ENCODE results near the gene ARHGAP42.
"Not testable (repeated sequence)": the region's sequence is repeated elsewhere in the genome, so short reads cannot be mapped to it uniquely, and the experiment has no call there.

ARHGAP42 gene

GRCh38 chr11:100866453-100866852, 179.4 kb downstream of the ARHGAP42 start:
- DNase-seq (ENCODE audit: low read depth in 3 of 3, low spot score in 1 of 3) = no peak

DNA sequence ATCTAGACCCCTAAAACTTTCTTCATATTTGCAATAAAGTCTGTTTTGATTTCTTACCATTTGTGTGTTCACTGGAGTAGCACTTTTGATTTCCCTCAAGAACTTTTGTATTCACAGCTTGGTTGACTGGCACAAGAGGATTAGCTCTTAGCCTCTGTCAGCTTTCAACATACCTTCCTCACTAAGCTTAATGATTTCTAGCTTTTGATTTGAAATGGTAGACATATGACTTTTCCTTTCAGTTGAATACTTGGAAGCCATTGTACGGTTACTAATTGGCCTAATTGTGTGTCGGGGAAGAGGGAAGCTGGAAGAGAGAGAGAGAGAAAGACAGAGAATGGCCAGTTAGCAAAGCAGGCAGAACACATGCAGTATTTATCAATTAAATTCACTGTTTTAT, 180.5 kb downstream of the ARHGAP42 start:
- no peak for DNase-seq (ENCODE audit: low read depth in 3 of 3, low spot score in 1 of 3)

GRCh38 chr11:100869328-100869727, 182.2 kb downstream of the ARHGAP42 start:
- no peak for DNase-seq (ENCODE audit: low read depth in 3 of 3, low spot score in 1 of 3)

DNA sequence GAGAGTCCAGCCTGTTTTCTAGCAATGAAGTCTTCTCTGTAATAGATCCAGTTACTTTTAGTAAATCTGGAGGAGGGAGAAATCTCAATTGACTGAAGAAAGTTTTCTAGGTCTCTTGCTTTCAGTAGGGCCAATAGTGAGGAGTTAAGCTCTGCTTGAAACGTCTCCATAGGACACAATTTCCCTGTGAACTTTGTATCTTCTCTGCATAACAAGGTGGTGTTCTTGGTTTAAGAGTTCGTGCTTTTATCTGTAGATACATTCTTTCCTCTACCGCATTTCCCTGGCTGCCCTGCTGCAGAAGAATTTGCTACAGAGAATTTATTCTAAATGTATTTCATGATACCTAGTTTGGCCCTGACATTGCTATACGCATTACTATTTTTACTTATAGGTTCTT, 183.1 kb downstream of the ARHGAP42 start:
- DNase-seq (ENCODE audit: low read depth in 3 of 3, low spot score in 1 of 3) = no peak

- DNase-seq (ENCODE audit: low read depth in 3 of 3, low spot score in 1 of 3) = no peak
These were observed 186.1 kb downstream of the ARHGAP42 start for GRCh38 chr11:100872951-100873740.

- DNase-seq (ENCODE audit: low read depth in 3 of 3, low spot score in 1 of 3) = no peak
These were observed 187.1 kb downstream of the ARHGAP42 start for GRCh38 chr11:100874203-100874602.

DNA sequence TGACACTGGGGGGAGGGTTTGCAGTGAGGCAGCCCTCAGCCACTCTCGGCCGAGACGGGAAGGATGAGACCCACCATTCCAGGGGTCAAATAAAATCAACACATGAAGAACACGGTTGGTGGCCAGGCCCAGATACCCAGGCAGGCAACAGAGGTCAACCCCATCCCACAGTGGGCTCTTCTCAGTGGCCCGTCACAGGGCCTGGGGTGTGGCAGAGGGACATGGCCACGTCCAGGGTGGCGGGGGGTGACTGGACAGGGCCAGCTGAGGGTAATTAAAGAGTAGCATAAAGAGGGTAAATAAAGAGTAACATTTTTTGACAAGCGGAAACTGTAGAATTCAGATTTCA, 188.4 kb downstream of the ARHGAP42 start:
- DNase-seq (ENCODE audit: low read depth in 3 of 3, low spot score in 1 of 3) = no peak

DNA sequence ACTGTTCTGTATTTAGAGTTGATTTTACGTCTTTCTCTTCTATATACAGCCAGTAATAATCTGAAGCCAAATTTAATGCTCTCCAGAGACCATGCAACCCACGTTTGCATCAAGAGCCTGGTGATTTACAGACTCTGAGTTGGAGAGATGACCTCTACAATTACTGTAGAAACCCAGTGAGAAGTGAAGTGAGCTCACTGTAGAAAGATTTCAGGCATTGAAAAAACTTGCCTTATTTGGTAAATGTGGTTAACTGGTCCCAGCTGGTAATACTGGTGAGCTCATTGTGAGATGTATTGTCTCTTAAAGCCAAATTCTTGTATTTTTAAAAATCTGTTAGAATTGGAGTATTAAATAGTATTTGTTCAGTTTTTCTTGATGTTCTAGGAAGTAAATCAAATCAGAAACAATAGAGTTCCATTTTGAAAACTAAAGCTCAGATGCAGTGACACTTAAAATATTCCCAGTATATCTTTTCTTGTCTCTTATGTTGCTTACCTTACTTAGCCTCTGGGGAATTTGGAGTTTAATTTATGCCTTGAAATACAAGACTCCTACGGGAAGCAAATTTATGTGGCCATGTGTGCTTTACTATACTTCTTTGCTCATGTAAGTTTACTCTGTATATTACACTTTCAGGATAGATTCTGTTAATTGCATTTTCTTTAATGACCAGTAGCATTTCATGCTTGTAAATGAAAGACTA, 189.9 kb downstream of the ARHGAP42 start:
- DNase-seq (ENCODE audit: low read depth in 3 of 3, low spot score in 1 of 3) = no peak

- DNase-seq (ENCODE audit: low read depth in 3 of 3, low spot score in 1 of 3) = no peak
These were observed 191.4 kb downstream of the ARHGAP42 start for GRCh38 chr11:100878474-100878873.

DNA sequence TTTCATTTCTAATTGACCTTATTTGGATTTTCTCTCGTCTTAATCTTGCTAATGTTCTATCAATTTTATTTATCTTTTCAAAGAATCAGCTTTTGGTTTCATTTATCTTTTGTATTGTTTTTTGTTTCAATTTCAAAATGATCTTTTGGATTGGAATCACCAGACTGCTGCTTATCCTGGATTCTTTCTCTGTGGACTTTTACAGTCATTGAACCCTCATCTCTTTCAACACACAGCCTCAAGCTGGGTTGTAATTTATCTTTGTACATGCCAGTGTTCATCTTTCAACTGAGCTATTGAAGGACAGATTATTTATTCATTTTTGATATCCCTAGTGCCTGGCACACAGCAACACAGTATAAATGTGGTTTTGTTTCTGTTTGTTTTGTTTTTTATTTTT, 195.9 kb downstream of the ARHGAP42 start:
- no peak for DNase-seq (ENCODE audit: low read depth in 3 of 3, low spot score in 1 of 3)

GRCh38 chr11:100883830-100884229, 196.7 kb downstream of the ARHGAP42 start:
- DNase-seq (ENCODE audit: low read depth in 3 of 3, low spot score in 1 of 3) = no peak

DNA sequence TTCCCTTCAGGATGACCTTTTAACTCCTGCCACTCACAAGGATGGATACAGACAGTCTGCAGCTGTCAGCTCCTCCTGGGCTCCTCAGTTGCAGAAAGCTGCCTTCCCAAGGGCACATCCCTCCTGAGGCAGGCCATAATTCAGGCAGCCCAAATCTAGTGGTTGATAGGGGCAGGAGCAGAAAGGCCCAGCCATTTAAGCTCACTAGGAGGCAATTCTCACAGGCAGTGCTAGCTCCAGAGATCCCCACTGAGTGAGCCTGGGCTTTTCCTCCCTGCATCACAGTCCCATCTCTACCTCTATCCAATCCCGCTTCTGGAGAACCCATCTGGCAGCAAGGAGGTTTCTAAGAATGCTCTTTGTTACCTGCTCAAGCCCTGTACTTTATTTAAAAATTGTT, 200.6 kb downstream of the ARHGAP42 start:
- DNase-seq (ENCODE audit: low read depth in 3 of 3, low spot score in 1 of 3) = no peak

- DNase-seq (ENCODE audit: low read depth in 3 of 3, low spot score in 1 of 3) = no peak
These were observed 201.7 kb downstream of the ARHGAP42 start for GRCh38 chr11:100888836-100889235.

DNA sequence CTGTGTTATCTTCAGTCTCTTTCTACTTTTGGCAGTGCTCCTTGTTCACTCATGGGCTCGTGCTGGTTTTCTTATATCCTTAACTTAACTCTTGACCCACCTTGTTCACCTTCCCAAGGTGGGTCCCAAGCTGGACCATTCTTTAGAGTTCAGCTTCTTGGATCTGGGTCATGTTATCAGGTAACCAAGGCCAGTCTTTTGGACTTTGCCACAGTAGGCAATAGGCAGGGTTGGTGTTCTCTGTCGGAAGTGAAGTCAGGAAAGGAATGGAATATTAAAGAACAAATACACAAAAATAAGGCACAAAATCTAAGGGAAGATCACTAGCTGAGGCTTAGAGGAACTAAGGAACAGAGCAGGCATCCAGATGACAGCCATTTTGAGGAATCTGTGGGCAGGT, 202.7 kb downstream of the ARHGAP42 start:
- no peak for DNase-seq (ENCODE audit: low read depth in 3 of 3, low spot score in 1 of 3)

DNA sequence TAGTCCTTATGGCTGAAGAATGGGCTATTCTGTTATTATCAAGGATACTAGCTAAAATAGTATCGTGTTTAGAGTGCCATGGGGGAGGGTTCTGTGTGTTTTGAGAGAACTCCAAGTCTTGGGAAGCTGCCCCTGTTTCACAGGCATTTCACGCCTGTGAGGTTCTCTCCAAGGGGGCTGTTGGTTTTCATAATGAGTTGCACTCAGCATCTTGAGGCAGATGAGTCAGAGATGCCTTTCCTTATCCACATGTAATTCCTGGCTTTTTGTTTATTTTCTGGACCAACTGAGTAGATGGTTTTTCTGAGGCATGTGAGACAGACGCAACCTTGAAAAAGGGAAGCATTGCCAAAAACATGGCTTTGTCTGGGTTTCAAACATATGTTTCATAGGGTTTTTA, 203.7 kb downstream of the ARHGAP42 start:
- no peak for DNase-seq (ENCODE audit: low read depth in 3 of 3, low spot score in 1 of 3)

- DNase-seq (ENCODE audit: low read depth in 3 of 3, low spot score in 1 of 3) = no peak
These were observed 205.8 kb downstream of the ARHGAP42 start for GRCh38 chr11:100892886-100893285.

GRCh38 chr11:100895449-100895848, 208.4 kb downstream of the ARHGAP42 start:
- DNase-seq (ENCODE audit: low read depth in 3 of 3, low spot score in 1 of 3) = no peak

DNA sequence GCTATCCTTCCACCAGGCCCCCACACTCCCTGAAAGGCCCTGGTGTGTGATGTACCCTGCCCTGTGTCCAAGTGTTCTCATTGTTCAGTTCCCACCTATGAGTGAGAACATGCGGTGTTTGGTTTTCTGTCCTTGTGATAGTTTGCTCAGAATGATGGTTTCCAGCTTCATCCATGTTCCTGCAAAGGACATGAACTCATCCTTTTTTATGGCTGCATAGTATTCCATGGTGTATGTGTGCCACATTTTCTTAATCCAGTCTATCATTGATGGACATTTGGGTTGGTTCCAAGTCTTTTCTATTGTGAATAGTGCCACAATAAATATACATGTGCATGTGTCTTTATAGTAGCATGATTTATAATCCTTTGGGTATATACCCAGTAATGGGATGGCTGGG, 208.9 kb downstream of the ARHGAP42 start:
- not testable (repeated sequence) for DNase-seq (ENCODE audit: low read depth in 3 of 3, low spot score in 1 of 3)

DNA sequence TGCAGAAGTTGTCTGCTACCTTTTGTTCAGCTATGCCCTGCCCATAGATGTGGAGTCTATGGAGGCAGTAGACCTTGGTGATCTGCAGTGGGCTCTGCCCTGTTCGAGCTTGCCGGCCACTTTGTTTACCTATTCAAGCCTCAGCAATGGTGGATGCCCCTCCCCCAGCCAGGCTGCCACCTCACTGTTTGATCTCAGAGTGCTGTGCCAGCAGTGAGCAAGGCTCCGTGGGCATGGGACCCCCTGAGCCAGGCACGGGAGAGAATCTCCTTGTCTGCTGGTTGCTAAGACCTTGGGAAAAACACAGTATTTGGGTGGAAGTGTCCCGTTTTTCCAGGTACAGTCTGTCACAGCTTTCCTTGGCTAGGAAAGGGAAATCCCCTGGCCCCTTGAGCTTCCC, 214.4 kb downstream of the ARHGAP42 start:
- not testable (repeated sequence) for DNase-seq (ENCODE audit: low read depth in 3 of 3, low spot score in 1 of 3)

DNA sequence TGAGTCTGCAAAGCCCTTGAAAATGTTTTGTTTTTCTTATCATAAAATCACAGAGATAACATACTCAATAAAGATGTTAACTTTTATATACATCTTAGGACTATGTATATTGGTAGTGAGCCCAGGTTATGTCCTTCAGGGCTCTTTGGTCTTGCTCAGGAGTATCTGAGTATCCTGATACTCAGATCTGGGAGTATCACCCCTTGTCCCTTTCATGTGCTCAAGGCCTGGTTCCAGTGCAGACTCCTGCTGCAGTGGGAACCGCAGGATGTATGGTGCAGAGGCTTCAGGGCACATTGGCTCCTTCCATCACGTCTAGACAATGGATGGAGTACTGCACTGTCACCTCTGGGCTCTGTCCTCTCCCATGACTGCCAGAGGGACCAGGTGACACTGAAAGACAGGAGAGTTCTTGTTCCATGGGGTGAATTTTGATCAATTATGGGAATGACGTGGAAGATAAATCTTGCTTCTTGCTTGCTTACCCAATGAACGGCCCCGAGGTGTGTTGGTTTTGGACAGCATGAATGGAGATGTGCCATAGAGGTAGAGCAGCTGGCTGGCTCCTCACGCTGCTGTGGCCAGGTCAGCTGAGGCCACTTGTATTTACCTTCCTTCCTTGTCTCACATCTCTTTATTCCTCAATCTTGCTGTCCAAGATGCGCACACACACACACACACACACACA, 215.5 kb downstream of the ARHGAP42 start:
- DNase-seq (ENCODE audit: low read depth in 3 of 3, low spot score in 1 of 3) = no peak

- no peak for DNase-seq (ENCODE audit: low read depth in 3 of 3, low spot score in 1 of 3)
These were observed 216.2 kb downstream of the ARHGAP42 start for GRCh38 chr11:100903284-100903683.

DNA sequence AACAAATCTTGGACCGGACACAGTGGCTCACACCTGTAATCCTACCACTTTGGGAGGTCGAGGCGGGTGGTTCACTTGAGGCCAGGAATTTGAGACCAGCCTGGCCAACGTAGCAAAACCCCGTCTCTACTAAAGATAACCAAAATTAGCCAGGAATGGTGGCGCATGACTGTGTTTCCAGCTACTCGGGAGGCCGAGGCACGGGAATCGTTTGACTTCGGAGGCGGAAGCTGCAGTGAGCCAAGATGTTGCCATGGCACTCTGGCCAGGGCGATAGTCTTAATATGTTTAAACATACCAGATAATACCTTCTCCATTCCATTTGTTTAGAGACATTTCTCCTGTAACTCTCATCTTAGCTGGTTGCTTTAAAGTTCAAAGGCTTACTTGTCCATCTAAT, 218.6 kb downstream of the ARHGAP42 start:
- no peak for DNase-seq (ENCODE audit: low read depth in 3 of 3, low spot score in 1 of 3)

Data from stimulated activated CD4-positive, alpha-beta T cell treated with anti-CD3 and anti-CD28 coated beads, TNF-alpha, amount 100 ng/mL, for 1 hour (primary cell).